K562 (cell line): ENCODE results near the gene PTPN12. TPM values are rescaled to one million over a fixed set of nuclear protein-coding genes. Genes with fewer than 3 reads are reported as not detected.

Experiments
- ATAC-seq: fragments of 200-7000 bp; cut with Tn5 transposase; 3 replicates; pipeline ENCODE4 v1.9.1; 2020; ENCODE audit warnings: moderate library complexity
- BruUV-seq: library from RNA; stranded (reverse); fragments of 400-500 nt; replicated peaks from 2 replicates; lab custom pipeline; 2021; lab: Mats Ljungman, UMichigan
- CTCF ChIA-PET: fragments of 300-600 bp; formaldehyde crosslinking; extraction: SDS; loops from one replicate; lab custom pipeline; 2021; ENCODE audit warnings: low intra/inter-chr PET ratio; lab: Yijun Ruan, JAX
- POLR2A ChIA-PET: fragments of 300-600, 350-650 bp; sonication (Branson Sonifier 250); formaldehyde crosslinking; extraction: SDS; loops from one replicate; lab custom pipeline; 2021; ENCODE audit warnings: antibody characterized with exemption, inconsistent platforms; lab: Yijun Ruan, JAX
- DNase-seq, 4 experiments: peaks; one replicate each; pipeline versions ENCODE4 v3.0.0 to v3.0.0-alpha.2; 2011 to 2018; ENCODE audit warnings: low spot score in 3 of 4, mixed read lengths in 3 of 4; ENCODE audit errors: extremely low read depth in 1 of 4
- FAIRE-seq: peaks from 2 replicates; lab custom pipeline; 2011; peaks lifted over from hg19 to GRCh38; lab: Jason Lieb, UNC
- H2AFZ ChIP-seq: 2 replicates; pipeline ENCODE4 v1.6.0; 2011; ENCODE audit warnings: low read depth, low read length, control low read depth, inconsistent platforms
- H3K27ac ChIP-seq: fragments of 200-600 bp; 3 replicates; pipeline ENCODE4 v1.8.0; 2011; ENCODE audit warnings: low read depth, mild to moderate bottlenecking, control low read depth, inconsistent platforms, low read length, moderate library complexity, mixed read lengths; ENCODE audit errors: extremely low read depth
- H3K27me3 ChIP-seq, 2 experiments: fragments of 300-600 bp in 1 of 2; 2 replicates in 1 of 2; 3 replicates in 1 of 2; pipeline versions ENCODE4 v1.6.0 to v1.8.0; 2011; ENCODE audit warnings: inconsistent platforms in 2 of 2, low read length in 2 of 2, mild to moderate bottlenecking in 1 of 2, mixed read lengths in 1 of 2, moderate library complexity in 1 of 2; ENCODE audit not compliant: control insufficient read depth in 2 of 2, insufficient read depth in 2 of 2
- H3K36me3 ChIP-seq: fragments of 300-600 bp; 3 replicates; pipeline ENCODE4 v1.8.0; 2011; ENCODE audit warnings: mild to moderate bottlenecking, low read length, inconsistent platforms; ENCODE audit not compliant: control insufficient read depth, insufficient read depth
- H3K4me1 ChIP-seq, 2 experiments: fragments of 200-600 bp in 1 of 2; replicated peaks in 1 of 2; 2 replicates in 1 of 2; 3 replicates in 1 of 2; pipeline versions ENCODE4 v1.5.1 to v1.8.0; 2011; ENCODE audit warnings: inconsistent platforms in 2 of 2, low read length in 2 of 2, mild to moderate bottlenecking in 1 of 2, mixed read lengths in 1 of 2, moderate library complexity in 1 of 2; ENCODE audit not compliant: control insufficient read depth in 2 of 2, insufficient read depth in 2 of 2
- H3K4me2 ChIP-seq: 2 replicates; pipeline ENCODE4 v1.6.1; 2011; ENCODE audit warnings: low read length, control low read depth, inconsistent platforms, mixed read lengths; ENCODE audit not compliant: insufficient read depth
- H3K4me3 ChIP-seq: fragments of 200-600 bp; sonication (generic), shearing (Covaris generic); 2 replicates; pipeline ENCODE4 v1.5.1; 2016; ENCODE audit warnings: control low read depth, inconsistent platforms
- H3K79me2 ChIP-seq: fragments of 200-600 bp; 3 replicates; pipeline ENCODE4 v1.8.0; 2011; ENCODE audit warnings: low read length, inconsistent platforms; ENCODE audit not compliant: control insufficient read depth, insufficient read depth
- H3K9ac ChIP-seq, 2 experiments: 2 replicates each; pipeline versions ENCODE4 v1.6.0 to v1.6.1; 2011; ENCODE audit warnings: low read depth in 2 of 2, low read length in 2 of 2, control low read depth in 1 of 2, inconsistent platforms in 1 of 2, mild to moderate bottlenecking in 1 of 2, mixed read lengths in 1 of 2; ENCODE audit not compliant: insufficient read depth in 1 of 2
- H3K9me1 ChIP-seq: one replicate; pipeline ENCODE4 v1.6.0; 2011; ENCODE audit warnings: inconsistent platforms, mild to moderate bottlenecking, low read length, moderate library complexity; ENCODE audit not compliant: control insufficient read depth, insufficient read depth
- H3K9me3 ChIP-seq: replicated peaks from 2 replicates; pipeline ENCODE4 v1.5.1; 2011; ENCODE audit warnings: low read depth, low read length, inconsistent platforms; ENCODE audit not compliant: control insufficient read depth, insufficient read depth
- H4K20me1 ChIP-seq: replicated peaks from 2 replicates; pipeline ENCODE4 v1.6.1; 2011; ENCODE audit warnings: low read length, inconsistent platforms, mixed read lengths; ENCODE audit not compliant: control insufficient read depth, insufficient read depth
- CEBPB ChIP-seq: fragments of 450-650 bp; IDR thresholded peaks from 2 replicates; pipeline ENCODE4 v1.6.1; 2016; ENCODE audit warnings: missing genetic modification characterization, missing compliant biosample characterization
- GATAD2A ChIP-seq: fragments of 450-650 bp; IDR thresholded peaks from 2 replicates; pipeline ENCODE4 v1.6.1; 2017
- MECOM ChIP-seq: fragments of 250-450 bp; sonication (Bioruptor Pico); IDR thresholded peaks from 2 replicates; pipeline ENCODE4 v1.8.0; 2022; ENCODE audit warnings: inconsistent platforms
- NELFE ChIP-seq: IDR thresholded peaks from 2 replicates; pipeline ENCODE4 v1.6.1; 2011; ENCODE audit warnings: mild to moderate bottlenecking; ENCODE audit not compliant: insufficient read depth, insufficient read length
- TAF15 ChIP-seq: fragments of 200-400 bp; formaldehyde crosslinking; IDR thresholded peaks from 2 replicates; pipeline ENCODE4 v1.6.1; 2017; ENCODE audit warnings: mild to moderate bottlenecking, low read depth, low read length, moderate library complexity
- ZNF121 ChIP-seq: sonication (generic); formaldehyde crosslinking; conservative IDR thresholded peaks from 2 replicates; pipeline ENCODE4 v1.8.0; 2022; ENCODE audit warnings: missing genetic modification reagents
- WGBS: fragments of 100-300 bp; shearing (Covaris generic); methylation state at CpG from one replicate; pipeline ENCODE4 v1.1.6; 2016; ENCODE audit warnings: low coverage, mixed read lengths; ENCODE audit not compliant: insufficient coverage; ENCODE audit errors: missing lambda C conversion rate; 5-methylcytosine and 5-hydroxymethylcytosine counted together
- in situ Hi-C: fragments of 300-500 bp; cut with MboI; formaldehyde crosslinking; loops from 4 replicates; pipeline ENCODE4 v1.15.0; 2018; ENCODE audit warnings: inconsistent platforms, mixed read lengths
- intact Hi-C: fragments of 100-400 bp; cut with micrococcal nuclease; formaldehyde crosslinking; loops from 2 replicates; pipeline ENCODE4 v1.14.2; 2022
- polyA plus RNA-seq, 8 experiments: library from polyadenylated mRNA; depleted of rRNA in 4 of 8; stranded (reverse) in 5 of 8; unstranded in 3 of 8; fragments of >200 nt; fragmentation: Nextera tagmentation in 2 of 8; fragmentation: Illumina TruSeq in 1 of 8; extraction: Ambion mirVana in 2 of 8; extraction: Trizol in 1 of 8; gene quantifications; 2 replicates each; pipeline versions ENCODE4 v1.2.1 to v1.2.3, GENCODE V29; 2011 to 2014; ENCODE audit warnings: inconsistent platforms in 1 of 8, missing spikeins in 1 of 8
- total RNA-seq, 7 experiments: library from RNA; depleted of rRNA in 6 of 7; stranded (reverse); fragments of >200 nt in 6 of 7; fragmentation: Illumina TruSeq in 2 of 7; extraction: Trizol in 2 of 7; gene quantifications; 2 replicates each; pipeline versions ENCODE4 v1.2.1 to v1.2.3, GENCODE V29; 2011 to 2021; ENCODE audit warnings: low replicate concordance in 1 of 7
- TF ChIP-seq, protein P1 (sequence below): fragments of 450-650 bp; IDR thresholded peaks from 2 replicates; pipeline ENCODE4 v1.6.1; 2017; ENCODE audit warnings: antibody characterized with exemption, mild to moderate bottlenecking

PTPN12 gene
- total and polyA plus RNA-seq, 9 of the 15 experiments (the other 6 are each of a cell fraction or from before 2014, with no cell fraction given) = 15.3 to 79.8 (median 26.6) TPM

- 0 out of 2 replicates have a peak, but pooled peaks have one; percentile 33 for TF ChIP-seq MECOM (CRISPR knock-in tag)
- TF ChIP-seq, protein P1, sequence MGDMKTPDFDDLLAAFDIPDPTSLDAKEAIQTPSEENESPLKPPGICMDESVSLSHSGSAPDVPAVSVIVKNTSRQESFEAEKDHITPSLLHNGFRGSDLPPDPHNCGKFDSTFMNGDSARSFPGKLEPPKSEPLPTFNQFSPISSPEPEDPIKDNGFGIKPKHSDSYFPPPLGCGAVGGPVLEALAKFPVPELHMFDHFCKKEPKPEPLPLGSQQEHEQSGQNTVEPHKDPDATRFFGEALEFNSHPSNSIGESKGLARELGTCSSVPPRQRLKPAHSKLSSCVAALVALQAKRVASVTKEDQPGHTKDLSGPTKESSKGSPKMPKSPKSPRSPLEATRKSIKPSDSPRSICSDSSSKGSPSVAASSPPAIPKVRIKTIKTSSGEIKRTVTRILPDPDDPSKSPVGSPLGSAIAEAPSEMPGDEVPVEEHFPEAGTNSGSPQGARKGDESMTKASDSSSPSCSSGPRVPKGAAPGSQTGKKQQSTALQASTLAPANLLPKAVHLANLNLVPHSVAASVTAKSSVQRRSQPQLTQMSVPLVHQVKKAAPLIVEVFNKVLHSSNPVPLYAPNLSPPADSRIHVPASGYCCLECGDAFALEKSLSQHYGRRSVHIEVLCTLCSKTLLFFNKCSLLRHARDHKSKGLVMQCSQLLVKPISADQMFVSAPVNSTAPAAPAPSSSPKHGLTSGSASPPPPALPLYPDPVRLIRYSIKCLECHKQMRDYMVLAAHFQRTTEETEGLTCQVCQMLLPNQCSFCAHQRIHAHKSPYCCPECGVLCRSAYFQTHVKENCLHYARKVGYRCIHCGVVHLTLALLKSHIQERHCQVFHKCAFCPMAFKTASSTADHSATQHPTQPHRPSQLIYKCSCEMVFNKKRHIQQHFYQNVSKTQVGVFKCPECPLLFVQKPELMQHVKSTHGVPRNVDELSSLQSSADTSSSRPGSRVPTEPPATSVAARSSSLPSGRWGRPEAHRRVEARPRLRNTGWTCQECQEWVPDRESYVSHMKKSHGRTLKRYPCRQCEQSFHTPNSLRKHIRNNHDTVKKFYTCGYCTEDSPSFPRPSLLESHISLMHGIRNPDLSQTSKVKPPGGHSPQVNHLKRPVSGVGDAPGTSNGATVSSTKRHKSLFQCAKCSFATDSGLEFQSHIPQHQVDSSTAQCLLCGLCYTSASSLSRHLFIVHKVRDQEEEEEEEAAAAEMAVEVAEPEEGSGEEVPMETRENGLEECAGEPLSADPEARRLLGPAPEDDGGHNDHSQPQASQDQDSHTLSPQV = peak; percentile 18; the same call in 1 of the 2 replicates
Observed at GRCh38 chr7:77553123-77553522, 16.0 kb downstream of the PTPN12 start (continued).

GRCh38 chr7:77558284-77558967 lies 21.3 kb downstream of the PTPN12 start:
- peak; percentile 41; the same call in 2 of the 3 replicates for ATAC-seq
- Histone ChIP-seq H3K9me3 (no peaks in the 10 kb centered on the region), H3K27me3 (no peaks in the 10 kb centered on the region), H4K20me1 (peaks cover 13% of the 10 kb centered on the region; the same call in 1 of the 2 replicates), H3K4me3 (no peak overlapping the region), H3K9ac (no peak overlapping the region), H3K4me1 (peaks cover 0 to 13% of the 10 kb centered on the region in 2 experiments; a peak in 3 of 5 replicates), H2AFZ (no peak overlapping the region), H3K27ac (peak overlapping the region; percentile 14; the same call in 1 of the 3 replicates), H3K36me3 (no peaks in the 10 kb centered on the region), H3K79me2 (peaks cover 88% of the 10 kb centered on the region), H3K4me2 (no peak overlapping the region; the same call in 1 of the 2 replicates), H3K9me1 (peaks cover 2% of the 10 kb centered on the region)
- no peak for DNase-seq
- FAIRE-seq = no peak
- ChIA-PET POLR2A (interaction anchor here (0.9 to 2.0 kb wide), 4 partner anchors 16 to 21 kb away, joined by 3 to 7 read pairs (median 4); no protein-coding TSS in a partner anchor), CTCF (no interaction called here)
- TF ChIP-seq GATAD2A = no peak
- no peak for TF ChIP-seq NELFE
- no peak for TF ChIP-seq TAF15
- no peak for TF ChIP-seq ZNF121 (CRISPR knock-in tag)
- peak; percentile 66; the same call in 1 of the 2 replicates for TF ChIP-seq CEBPB
- intact Hi-C loops = no loop called here
- 70% methylated on average over 2 of the region's 2 CpGs for WGBS
- BruUV-seq = no TSS peak
- in situ Hi-C loops = no loop called here
